SHP77 (cell line): ENCODE results near the gene ZSCAN20.

ENCODE experiments used
- DNase-seq, 2 experiments: peaks; one replicate each; lab custom pipeline; 2025; lab: John Stamatoyannopoulos, UW

ZSCAN20 gene

DNA sequence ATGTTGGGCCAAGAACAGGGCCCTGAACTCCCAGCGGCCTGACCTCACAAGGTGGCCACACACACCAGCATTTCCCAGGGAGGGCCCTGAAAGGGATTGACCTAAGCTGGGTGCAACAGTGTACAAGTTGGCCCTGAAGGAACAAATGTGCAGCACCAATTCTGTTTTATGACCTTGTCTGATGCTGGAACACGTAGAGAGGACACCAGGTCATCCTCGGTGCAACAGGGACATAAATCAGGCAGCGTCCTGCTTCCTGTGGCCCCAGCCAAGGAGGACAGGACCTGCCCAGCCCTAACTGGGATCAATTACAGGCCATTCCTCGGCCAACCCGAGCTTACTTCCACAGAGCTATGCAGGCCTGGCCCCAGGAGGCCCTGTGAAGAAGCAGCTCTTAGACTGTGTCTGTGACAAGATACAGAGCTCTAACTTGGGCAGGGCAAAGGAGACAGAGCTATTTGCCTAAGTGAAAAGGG lies 28.7 kb upstream of the ZSCAN20 start:
- no peak for DNase-seq

GRCh38 chr1:33445108-33445507 lies 27.3 kb upstream of the ZSCAN20 start:
- DNase-seq, result no peak

- DNase-seq, result no peak
These were observed 25.9 kb upstream of the ZSCAN20 start for GRCh38 chr1:33446590-33446989.

DNA sequence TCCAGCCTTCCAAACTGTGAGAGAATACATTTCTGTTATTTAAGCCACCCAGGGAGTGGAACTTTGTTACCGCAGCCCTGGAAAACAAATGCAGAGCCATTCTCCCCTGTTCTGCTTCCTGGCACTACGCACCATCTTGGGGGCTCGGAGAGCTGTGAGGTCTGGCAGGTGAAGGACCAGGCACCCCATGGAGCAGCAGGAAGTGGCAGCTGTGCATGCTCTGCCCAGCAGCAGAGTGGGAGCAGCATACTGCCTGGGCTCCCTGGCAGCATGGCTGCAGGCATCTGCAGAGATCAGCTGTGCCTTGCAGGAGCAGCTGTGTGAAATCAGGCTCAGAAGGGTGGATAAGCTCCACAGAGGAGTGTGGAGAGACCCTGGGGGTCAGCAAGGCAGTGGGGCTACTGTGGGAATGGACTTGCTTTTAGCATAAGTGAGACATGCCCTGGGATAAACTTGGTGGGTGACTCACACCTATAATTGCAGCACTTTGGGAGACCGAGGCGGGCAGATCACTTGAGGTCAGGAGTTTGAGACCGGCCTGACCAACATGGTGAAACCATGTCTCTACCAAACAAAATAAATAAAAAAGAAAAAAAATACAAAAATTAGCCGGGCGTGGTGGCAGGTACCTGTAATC lies 17.7 kb upstream of the ZSCAN20 start:
- no peak for DNase-seq

DNA sequence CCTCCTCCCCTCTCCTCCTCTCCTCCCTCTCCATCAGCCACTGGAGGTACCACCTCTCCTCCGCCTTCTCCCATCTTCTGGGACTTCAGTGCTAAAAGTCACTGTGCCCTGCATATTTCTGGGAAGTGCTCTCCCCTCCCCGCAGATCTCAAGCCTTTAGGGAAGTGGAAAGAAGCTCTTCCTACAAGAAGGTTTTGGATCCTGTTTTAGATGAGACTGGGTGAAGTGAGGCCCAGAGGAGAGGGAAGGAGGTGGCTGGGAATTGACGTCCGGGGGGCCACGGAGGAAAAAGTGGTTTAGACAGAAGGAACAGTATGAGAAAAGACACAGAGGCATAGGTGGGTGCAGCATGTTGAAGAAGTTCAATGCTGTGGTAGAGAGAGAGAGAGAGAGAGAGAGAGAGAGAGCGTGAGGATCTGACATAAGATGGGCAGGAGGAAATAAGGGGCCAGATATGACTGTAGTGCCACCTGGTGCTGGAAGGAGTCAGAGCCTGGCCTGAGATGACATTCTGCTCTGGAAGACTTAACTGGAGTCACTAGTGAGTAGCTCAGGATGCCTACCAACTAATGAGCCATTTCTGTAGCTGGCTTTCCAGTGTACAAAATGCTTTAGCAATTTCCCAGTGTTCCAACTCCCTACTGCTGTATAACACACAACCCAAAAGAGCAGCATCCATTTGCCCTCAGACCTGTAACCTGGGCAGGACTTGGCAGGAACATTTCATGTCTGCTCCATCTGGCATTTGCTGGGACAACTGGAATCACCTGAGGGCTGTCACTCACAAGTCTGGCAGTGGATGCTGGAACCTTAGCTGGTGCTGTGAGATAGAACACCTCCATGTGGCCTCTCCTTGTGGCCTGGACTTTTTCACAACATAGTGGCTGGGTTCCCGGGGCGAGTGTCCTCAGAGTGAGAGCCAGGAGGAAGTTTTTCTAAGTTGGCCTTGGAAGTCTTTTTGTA lies 16.6 kb upstream of the ZSCAN20 start:
- DNase-seq, result peak; percentile 51 to 52

- no peak for DNase-seq
These were observed 16.0 kb upstream of the ZSCAN20 start for GRCh38 chr1:33456502-33456886.

DNA sequence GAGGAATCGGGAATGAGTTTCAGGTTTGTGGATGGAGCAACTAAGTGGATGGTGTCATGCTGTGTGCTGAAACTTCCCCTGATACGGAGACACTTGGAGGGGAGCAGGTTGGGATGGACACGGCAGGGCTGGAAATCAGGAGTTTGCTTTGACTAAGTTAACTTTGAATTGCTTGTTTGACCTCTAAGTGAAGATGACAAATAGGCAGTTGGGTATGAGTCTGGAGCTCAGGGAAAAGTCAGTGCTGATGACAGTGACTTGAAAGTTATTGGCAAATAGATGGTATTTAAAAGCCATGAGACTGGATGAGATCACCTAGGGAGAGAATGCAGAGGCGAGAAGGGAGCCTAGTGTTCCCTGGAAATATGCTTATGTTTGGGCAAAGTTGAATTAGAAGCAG lies 12.8 kb upstream of the ZSCAN20 start:
- DNase-seq, result no peak

GRCh38 chr1:33460144-33460543 lies 12.3 kb upstream of the ZSCAN20 start:
- DNase-seq, result no peak

DNA sequence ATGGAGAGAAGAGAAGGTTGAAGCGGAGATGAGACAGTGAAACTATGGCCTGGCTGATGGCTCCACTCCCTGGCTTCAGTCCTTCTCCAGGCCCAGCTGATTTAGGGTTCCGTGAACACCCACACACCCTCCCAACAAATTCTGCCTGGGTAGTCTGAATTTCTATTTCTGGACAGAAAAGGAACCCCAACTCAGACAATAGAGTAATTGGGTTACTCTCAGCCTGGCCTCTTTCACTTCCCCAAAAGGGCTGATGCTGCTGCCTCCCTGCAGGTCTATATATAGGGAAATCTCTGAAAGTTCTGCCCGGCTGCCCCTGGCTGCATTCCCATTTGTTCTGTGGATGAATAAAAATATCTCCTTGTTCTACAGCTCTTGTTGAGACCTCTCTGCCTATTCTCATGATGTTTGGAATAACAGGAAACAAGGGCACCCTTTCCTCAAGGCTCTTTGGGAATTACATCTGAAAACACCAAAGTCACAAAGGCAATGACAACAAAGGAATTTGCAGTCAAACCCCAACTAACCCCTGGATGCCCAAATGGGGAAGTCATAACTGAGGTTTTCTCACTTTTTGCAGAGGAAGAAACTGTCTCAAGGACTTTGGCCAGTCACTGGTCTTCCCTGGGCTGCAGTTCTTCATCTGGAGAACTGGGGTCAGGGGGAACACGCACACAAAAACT lies 11.4 kb upstream of the ZSCAN20 start:
- no peak for DNase-seq

GRCh38 chr1:33462405-33463164 lies 9.9 kb upstream of the ZSCAN20 start:
- DNase-seq, result no peak

GRCh38 chr1:33464552-33464951 lies 7.9 kb upstream of the ZSCAN20 start:
- DNase-seq, result no peak

GRCh38 chr1:33465316-33465715 lies 7.1 kb upstream of the ZSCAN20 start:
- DNase-seq, result no peak

GRCh38 chr1:33466159-33466558 lies 6.3 kb upstream of the ZSCAN20 start:
- DNase-seq, result no peak

GRCh38 chr1:33468011-33468410 lies 4.4 kb upstream of the ZSCAN20 start:
- no peak for DNase-seq

DNA sequence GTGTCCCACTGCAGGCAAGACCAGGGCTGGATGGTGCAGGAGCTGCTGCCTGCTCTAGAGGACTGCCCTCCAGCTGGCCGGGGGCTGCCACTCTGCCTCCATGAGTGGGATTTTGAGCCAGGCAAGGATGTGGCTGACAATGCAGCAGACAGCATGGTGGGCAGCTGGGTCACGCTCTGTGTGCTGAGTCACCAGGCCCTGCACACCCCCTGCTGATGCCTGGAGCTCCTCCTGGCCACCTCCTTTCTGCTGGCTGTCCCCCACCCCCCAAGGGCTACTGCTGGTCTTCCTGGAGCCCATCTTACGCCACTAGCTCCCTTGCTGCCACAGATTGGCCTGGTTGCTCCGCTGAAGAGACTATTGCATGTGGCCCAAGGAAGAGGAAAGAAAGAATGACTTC lies 3.9 kb upstream of the ZSCAN20 start:
- DNase-seq, result no peak

DNA sequence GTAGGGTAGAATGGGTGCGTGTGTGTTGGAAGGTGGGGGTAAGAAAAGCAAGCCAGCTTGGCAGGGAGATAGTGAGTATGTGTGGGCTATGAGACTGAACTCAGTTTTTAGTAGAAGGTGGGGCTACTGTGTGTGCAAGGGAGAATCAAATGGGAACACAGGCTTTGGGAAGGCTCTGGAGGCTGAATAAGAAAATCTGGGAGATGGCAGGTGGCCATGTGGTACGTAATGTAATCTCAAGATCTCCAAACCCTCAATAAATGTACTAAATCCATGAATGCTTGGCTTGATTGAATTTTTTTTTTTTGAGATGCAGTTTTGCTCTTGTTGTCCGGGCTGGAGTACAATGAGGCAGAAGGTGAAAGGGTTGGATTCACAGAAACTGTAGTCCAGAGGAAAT lies 3.5 kb upstream of the ZSCAN20 start:
- DNase-seq, result no peak

- DNase-seq, result no peak
These were observed 2.8 kb upstream of the ZSCAN20 start for GRCh38 chr1:33469691-33470090.

- peak; percentile 73 to 74 for DNase-seq
These were observed 1.9 kb upstream of the ZSCAN20 start for GRCh38 chr1:33470495-33471012.

DNA sequence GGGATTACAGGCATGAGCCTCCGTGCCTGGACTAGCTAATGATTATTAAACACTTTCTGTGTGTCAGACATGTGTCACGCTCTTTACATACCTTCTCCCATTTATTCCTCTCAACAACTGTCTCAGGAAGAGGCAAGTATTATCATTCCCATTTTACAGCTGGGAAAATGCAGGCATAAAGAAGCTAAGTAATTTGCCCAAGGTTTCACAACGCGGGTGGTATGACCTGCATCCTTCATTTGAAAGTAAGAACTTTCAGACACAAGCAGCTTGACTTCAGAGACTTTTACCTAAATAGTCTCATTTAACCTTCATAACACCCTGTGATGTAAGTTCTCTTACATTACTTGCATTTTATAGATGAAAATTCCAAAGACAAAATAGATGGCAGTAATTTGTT lies 1.0 kb upstream of the ZSCAN20 start:
- no peak for DNase-seq

DNA sequence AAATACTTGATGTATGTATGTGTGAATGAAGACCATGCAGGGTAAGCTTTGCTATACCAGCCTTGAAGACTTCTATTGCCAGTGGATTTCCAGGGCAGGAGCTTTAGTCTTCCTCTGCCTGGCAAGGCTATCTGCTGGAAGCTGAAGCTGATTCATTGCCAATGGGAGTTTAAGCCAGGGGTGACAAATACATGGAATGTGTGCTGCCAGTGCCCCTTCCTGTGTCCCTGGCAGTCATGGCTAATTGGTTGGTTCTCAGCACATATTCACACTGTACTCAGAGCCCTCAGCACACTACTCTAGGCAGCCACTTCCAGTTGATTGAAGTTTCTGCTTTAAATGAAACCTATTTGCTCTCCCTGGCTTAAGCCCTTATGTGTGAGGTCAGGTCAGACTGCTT lies 1.5 kb downstream of the ZSCAN20 start:
- DNase-seq, result no peak

DNA sequence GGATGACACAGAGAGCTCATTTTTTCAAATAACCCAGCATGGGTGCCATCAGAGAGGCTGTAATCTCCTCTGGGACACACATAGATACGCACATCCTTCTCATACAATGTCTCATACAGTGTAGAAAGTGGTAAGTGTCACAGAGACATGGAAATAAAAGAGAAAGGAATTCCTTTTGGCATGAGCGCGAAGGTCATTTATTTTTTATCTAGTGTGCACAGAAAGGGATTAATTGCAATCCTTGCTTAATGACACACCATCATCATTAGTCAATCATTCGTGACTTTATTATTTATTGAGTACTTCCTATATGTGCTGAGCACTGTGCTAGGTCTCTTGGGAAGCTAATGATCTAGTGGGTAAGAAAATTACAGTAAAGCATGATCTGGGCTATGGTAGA lies 5.0 kb downstream of the ZSCAN20 start:
- no peak for DNase-seq

GRCh38 chr1:33482412-33482811 lies 10.0 kb downstream of the ZSCAN20 start:
- DNase-seq, result no peak
